ENCODE data around the gene PNN.
"Not testable (repeated sequence)": the region's sequence is repeated elsewhere in the genome, so short reads cannot be mapped to it uniquely, and the experiment has no call there.

The PNN gene

DNA sequence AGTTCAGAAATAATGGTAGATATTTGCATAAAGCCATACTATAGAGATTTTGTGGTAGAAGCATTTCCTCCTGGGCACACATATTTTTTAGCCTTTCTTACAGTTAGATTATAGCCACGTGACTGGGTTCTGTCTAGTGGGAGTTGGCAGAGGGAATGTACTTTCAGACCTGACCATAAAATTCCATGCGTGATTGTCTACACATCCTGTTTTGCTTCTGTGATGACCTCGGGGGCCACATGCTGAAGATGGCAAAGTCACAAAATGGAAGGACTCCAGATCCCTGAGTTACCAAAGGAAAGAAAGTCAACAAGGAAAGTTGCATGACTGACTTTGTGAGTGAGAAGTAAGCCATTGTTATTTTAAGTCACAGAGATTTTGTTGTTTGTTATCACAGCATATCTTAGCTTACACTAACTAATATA is 44.0 kb downstream of the PNN start:
- Histone ChIP-seq H3K36me3 (ENCODE audit: control insufficient read depth, insufficient read depth, low read length) (no peaks in the 10 kb centered on the region), H3K4me3 (replicated peaks; ENCODE audit: low read depth, low read length) (no peak overlapping the region), H3K27me3 (replicated peaks; ENCODE audit: control insufficient read depth, insufficient read depth, low read length) (no peaks in the 10 kb centered on the region)
- no peak for DNase-seq (ENCODE audit: extremely low read depth, insufficient read length)
- TF ChIP-seq, protein P1, sequence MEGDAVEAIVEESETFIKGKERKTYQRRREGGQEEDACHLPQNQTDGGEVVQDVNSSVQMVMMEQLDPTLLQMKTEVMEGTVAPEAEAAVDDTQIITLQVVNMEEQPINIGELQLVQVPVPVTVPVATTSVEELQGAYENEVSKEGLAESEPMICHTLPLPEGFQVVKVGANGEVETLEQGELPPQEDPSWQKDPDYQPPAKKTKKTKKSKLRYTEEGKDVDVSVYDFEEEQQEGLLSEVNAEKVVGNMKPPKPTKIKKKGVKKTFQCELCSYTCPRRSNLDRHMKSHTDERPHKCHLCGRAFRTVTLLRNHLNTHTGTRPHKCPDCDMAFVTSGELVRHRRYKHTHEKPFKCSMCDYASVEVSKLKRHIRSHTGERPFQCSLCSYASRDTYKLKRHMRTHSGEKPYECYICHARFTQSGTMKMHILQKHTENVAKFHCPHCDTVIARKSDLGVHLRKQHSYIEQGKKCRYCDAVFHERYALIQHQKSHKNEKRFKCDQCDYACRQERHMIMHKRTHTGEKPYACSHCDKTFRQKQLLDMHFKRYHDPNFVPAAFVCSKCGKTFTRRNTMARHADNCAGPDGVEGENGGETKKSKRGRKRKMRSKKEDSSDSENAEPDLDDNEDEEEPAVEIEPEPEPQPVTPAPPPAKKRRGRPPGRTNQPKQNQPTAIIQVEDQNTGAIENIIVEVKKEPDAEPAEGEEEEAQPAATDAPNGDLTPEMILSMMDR (IDR thresholded peaks at IDR 0.05; ENCODE audit: insufficient read depth, low read length, poor library complexity, severe bottlenecking): no peak

- H3K36me3 ChIP-seq (ENCODE audit: control insufficient read depth, insufficient read depth, low read length); H3K27me3 ChIP-seq (replicated peaks; ENCODE audit: control insufficient read depth, insufficient read depth, low read length); DNase-seq (ENCODE audit: extremely low read depth, insufficient read length); H3K4me3 ChIP-seq (replicated peaks; ENCODE audit: low read depth, low read length): not testable (repeated sequence)
Observed at GRCh38 chr14:39220473-39220872, 45.4 kb downstream of the PNN start.

- DNase-seq (ENCODE audit: extremely low read depth, insufficient read length): no peak
- Histone ChIP-seq H3K4me3 (replicated peaks; ENCODE audit: low read depth, low read length) (no peak overlapping the region), H3K27me3 (replicated peaks; ENCODE audit: control insufficient read depth, insufficient read depth, low read length) (no peaks in the 10 kb centered on the region), H3K36me3 (ENCODE audit: control insufficient read depth, insufficient read depth, low read length) (no peaks in the 10 kb centered on the region)
- TF ChIP-seq, protein P1 (IDR thresholded peaks at IDR 0.05; ENCODE audit: insufficient read depth, low read length, poor library complexity, severe bottlenecking): no peak
Observed at GRCh38 chr14:39228044-39228443, 53.0 kb downstream of the PNN start.

DNA sequence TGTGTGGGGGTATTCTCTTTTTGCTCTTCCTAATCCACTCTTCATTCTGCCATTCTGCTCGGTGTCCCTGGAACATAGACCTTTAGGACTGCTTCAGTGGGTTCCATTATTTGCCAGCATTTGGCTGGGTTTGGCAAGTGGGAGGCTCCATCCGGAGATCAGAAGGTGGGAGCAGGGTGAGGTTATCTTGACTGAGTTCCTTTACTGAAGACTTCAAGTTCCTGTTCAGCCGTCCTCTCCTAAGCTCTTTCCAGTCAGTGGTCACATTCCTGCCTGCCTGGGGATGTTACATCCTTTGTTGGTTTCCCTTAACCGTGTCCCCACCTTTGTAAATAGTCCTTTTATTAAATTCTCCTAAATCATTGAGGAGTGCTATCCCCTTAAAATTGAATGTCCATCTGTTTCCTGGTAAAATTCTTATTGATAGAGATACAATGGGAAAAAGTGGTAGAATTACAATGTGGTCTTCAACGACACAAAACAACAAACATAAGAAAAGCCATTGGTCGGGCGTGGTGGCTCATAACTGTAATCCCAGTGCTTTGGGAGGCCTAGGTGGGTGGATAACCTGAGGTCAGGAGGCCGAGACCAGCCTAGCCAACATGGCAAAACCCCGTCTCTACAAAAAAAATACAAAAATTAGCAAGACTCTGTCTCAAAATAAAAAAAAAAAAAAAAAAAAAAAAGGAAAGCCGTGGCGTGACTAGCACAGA is 53.6 kb downstream of the PNN start:
- DNase-seq (ENCODE audit: extremely low read depth, insufficient read length): no peak
- H3K4me3 ChIP-seq (replicated peaks; ENCODE audit: low read depth, low read length): no peak overlapping the region
- H3K27me3 ChIP-seq (replicated peaks; ENCODE audit: control insufficient read depth, insufficient read depth, low read length): no peaks in the 10 kb centered on the region
- H3K36me3 ChIP-seq (ENCODE audit: control insufficient read depth, insufficient read depth, low read length): no peaks in the 10 kb centered on the region
- TF ChIP-seq, protein P1 (IDR thresholded peaks at IDR 0.05; ENCODE audit: insufficient read depth, low read length, poor library complexity, severe bottlenecking): no peak

- TF ChIP-seq, protein P1 (IDR thresholded peaks at IDR 0.05; ENCODE audit: insufficient read depth, low read length, poor library complexity, severe bottlenecking): no peak
- Histone ChIP-seq H3K4me3 (replicated peaks; ENCODE audit: low read depth, low read length) (no peak overlapping the region), H3K36me3 (ENCODE audit: control insufficient read depth, insufficient read depth, low read length) (no peaks in the 10 kb centered on the region), H3K27me3 (replicated peaks; ENCODE audit: control insufficient read depth, insufficient read depth, low read length) (no peaks in the 10 kb centered on the region)
- peak; percentile 18 for DNase-seq (ENCODE audit: extremely low read depth, insufficient read length)
Observed at GRCh38 chr14:39229222-39229543, 54.1 kb downstream of the PNN start.

- H3K36me3 ChIP-seq (ENCODE audit: control insufficient read depth, insufficient read depth, low read length): no peaks in the 10 kb centered on the region
- no peak for DNase-seq (ENCODE audit: extremely low read depth, insufficient read length)
- TF ChIP-seq, protein P1 (IDR thresholded peaks at IDR 0.05; ENCODE audit: insufficient read depth, low read length, poor library complexity, severe bottlenecking): no peak
- H3K4me3 ChIP-seq (replicated peaks; ENCODE audit: low read depth, low read length): no peak overlapping the region
- H3K27me3 ChIP-seq (replicated peaks; ENCODE audit: control insufficient read depth, insufficient read depth, low read length): no peaks in the 10 kb centered on the region
Observed at GRCh38 chr14:39229601-39230110, 54.6 kb downstream of the PNN start.

All from GM06990 (cell line).